Astrocyte of the spinal cord (primary cell): ENCODE measurements around the gene MTUS2.

Experiments
- DNase-seq: peaks from one replicate; pipeline ENCODE4 v3.0.0; 2011; ENCODE audit warnings: low read depth, low spot score
- H3K4me3 ChIP-seq: 2 replicates; pipeline ENCODE4 v1.5.1; 2011; ENCODE audit warnings: low read depth, mild to moderate bottlenecking, low read length, moderate library complexity
- in situ Hi-C: cut with HindIII; loops from 2 replicates; pipeline ENCODE4 v1.10.0; 2017; ENCODE audit warnings: low sequenced_read_pairs
- TF ChIP-seq, protein P1 (sequence below): IDR thresholded peaks from 2 replicates; pipeline ENCODE4 v1.5.1; 2012; ENCODE audit warnings: low read depth, mild to moderate bottlenecking, low read length, inconsistent platforms

MTUS2 gene

DNA sequence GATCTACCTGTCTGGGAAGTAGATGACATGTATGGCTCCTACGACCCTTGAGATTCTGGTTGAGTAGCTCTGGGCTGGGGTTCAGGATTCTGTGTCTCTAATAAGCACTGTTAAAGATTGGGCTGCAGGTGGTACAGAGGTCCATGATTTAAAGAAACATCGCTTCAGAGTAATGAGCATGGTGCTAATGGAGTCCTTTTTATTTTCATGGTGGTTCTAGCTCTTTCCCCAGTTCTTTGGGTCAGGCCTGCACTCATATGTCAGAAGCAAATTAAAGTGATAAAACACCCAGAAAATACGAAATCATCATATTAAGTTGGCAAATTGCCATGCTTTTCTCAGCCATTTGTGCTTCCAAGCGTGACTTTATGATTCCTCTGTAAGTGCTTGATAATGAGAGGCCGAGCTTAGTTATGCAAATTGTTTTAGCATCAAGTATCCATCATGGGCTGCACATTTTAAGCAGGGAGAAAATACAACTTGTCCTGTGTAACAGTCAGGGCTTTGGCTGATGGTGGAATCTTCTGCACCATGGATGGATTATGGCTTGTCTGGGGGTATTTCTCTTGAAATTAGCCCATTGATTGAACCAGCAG lies 45.1 kb downstream of the MTUS2 start:
- in situ Hi-C loops = no loop called here
- DNase-seq = no peak
- TF ChIP-seq, protein P1, sequence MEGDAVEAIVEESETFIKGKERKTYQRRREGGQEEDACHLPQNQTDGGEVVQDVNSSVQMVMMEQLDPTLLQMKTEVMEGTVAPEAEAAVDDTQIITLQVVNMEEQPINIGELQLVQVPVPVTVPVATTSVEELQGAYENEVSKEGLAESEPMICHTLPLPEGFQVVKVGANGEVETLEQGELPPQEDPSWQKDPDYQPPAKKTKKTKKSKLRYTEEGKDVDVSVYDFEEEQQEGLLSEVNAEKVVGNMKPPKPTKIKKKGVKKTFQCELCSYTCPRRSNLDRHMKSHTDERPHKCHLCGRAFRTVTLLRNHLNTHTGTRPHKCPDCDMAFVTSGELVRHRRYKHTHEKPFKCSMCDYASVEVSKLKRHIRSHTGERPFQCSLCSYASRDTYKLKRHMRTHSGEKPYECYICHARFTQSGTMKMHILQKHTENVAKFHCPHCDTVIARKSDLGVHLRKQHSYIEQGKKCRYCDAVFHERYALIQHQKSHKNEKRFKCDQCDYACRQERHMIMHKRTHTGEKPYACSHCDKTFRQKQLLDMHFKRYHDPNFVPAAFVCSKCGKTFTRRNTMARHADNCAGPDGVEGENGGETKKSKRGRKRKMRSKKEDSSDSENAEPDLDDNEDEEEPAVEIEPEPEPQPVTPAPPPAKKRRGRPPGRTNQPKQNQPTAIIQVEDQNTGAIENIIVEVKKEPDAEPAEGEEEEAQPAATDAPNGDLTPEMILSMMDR = no peak
- H3K4me3 ChIP-seq = no peak overlapping the region

DNA sequence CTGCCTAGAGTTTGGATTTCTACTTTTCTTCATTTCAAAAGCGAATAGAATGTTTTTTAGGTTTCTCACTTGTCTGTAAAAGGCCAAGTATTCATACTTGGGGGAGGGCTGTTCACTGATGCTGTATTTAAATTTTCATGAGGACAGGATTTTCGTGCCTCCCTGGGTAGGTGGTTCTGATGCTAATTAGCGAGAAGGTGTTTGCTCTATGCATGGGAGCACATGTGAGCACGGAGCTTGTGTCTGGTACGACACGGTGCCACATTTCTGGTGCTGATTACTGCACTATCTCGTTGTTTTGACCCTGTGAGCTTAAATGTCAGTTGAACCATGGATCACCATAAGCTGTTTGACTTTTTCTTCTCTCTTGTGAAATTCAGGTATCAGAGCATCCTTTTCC lies 45.8 kb downstream of the MTUS2 start:
- TF ChIP-seq, protein P1 = no peak
- no peak for DNase-seq
- H3K4me3 ChIP-seq = no peak overlapping the region
- in situ Hi-C loops = no loop called here

DNA sequence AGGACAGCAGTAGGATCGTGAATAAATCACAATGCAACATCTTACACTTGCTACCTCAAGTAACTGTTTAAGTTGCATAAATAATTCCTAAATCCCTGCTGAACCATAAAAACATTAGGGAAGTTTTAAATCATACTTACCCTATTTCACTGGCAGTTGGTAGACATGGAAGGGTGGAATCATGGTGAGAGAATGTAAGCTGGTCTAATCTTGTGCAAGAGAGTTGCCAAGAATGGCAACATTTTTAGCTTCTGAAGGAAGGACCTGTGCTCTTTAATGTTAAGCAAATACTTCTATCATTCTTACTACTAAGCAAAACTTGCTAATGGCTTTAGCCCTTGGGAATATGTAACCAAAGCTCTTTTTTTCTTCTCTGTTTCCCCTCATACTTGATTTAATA lies 46.8 kb downstream of the MTUS2 start:
- TF ChIP-seq, protein P1 = no peak
- no peak for DNase-seq
- in situ Hi-C loops = no loop called here
- H3K4me3 ChIP-seq = no peak overlapping the region

DNA sequence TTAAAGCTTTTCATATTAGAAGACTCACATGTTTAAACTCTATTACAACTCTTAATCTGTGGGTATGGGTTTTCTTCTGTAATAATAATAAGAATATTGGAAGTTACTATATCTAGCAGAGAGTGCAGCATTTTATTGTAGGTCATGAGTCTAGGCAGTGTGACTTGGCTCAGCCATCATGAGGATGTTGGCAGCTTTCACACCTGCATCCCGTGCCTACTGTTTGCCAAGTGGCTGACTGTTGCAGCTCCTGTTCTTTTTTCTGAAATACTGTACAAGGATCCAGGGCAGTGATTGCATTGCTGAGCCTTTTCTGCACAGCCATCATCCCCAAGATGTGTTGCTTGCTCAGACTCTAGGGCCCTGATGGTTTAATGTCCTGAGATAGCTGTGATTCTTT lies 47.4 kb downstream of the MTUS2 start:
- in situ Hi-C loops = no loop called here
- TF ChIP-seq, protein P1 = no peak
- no peak for DNase-seq
- no peak overlapping the region for H3K4me3 ChIP-seq

DNA sequence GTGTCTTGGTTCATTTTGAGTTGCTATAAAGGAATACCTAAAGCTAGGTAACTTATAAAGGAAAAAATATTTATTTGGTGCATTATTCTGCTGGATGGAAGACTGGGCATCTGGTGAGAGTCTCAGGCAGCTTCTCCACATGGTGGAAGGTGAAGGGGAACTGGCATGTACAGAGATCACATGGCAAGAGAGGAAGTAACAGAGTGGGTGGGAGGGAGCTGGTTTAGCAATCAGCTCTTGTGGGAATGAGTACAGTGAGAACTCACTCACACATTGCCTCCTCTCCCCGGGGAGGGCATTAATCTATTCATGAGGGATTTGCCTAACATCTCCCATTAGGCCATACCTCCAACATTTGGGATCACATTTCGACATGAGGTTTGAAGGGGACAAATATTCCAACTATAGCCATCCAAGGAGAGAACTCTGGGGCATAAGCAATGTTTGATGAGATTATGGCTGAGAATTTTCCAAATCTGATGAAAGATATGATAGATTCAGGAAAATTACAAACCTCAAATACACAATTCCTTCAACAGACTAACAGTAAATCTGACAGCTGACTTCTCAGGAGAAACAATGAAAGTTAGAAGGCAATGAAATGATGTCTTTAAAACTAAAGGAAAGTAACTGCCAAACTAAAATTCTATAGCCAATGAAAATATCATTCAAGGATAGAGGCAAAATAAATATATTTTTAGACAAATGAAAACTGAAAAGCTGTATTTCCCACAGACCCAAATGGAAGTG lies 52.5 kb downstream of the MTUS2 start:
- no peak for DNase-seq
- in situ Hi-C loops = no loop called here

DNA sequence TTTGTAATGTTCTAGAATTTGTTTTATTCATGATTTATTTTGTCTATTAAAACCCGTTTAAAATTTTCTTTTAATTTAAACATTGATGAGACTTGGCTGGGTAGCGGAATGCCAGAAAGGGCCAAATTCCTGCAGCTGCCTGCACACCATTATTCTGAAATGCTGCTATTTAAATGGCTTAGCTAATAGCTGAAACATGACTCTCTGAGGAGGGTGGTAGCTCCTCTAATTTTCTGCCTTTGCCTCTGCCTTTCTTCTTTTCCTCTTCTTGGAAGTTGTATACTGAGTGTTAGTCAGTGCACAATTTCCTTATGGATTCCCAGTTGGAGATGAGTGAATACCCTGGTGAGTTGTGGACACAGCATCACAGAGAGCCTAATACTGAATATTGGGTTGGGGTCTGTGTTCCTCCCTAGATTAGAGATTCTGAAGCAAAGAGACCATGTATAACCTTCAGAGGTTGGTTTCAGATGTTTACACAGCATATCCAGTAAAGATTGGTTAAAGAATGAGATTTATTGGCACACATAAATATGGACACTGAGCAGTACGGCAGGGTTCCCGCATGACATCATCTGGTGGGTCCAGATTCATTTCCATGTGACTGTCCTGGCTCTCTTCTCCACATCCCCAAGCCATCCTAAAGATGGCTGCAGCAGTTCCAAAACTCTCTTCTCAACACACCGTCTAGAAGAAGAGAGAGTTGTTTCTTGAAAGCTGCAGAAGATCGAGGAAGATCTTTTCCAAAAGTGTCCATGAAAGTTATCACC lies 55.9 kb downstream of the MTUS2 start:
- TF ChIP-seq, protein P1 = no peak
- DNase-seq = no peak
- H3K4me3 ChIP-seq = no peak overlapping the region
- in situ Hi-C loops = no loop called here

More for the DNA sequence above, 52.5 kb downstream of the MTUS2 start:
- TF ChIP-seq, protein P1 = no peak
- no peak overlapping the region for H3K4me3 ChIP-seq
